IMR-90 (cell line): Measurements from ENCODE around the gene SNTG2. TPM values are rescaled to one million over a fixed set of nuclear protein-coding genes. Genes with fewer than 3 reads are reported as not detected.

Source experiments
- ATAC-seq: fragments of 200-7000 bp; cut with Tn5 transposase; 2 replicates; pipeline ENCODE4 v1.9.1; 2020; ENCODE audit warnings: low read depth, mild to moderate bottlenecking, moderate library complexity
- BruUV-seq: library from RNA; stranded (reverse); fragments of 400-500 nt; replicated peaks from 2 replicates; lab custom pipeline; 2021; lab: Mats Ljungman, UMichigan
- CTCF ChIA-PET: fragments of 300-600 bp; formaldehyde crosslinking; extraction: SDS; loops from one replicate; lab custom pipeline; 2021; ENCODE audit warnings: antibody characterized with exemption; lab: Yijun Ruan, JAX
- POLR2A ChIA-PET: fragments of 300-600 bp; sonication (Branson Sonifier 250); formaldehyde crosslinking; loops from one replicate; lab custom pipeline; 2022; ENCODE audit warnings: antibody characterized with exemption; ENCODE audit not compliant: unreplicated experiment; lab: Charles Lee
- DNase-seq: peaks from one replicate; pipeline ENCODE4 v3.0.0; 2013
- H2AFZ ChIP-seq: replicated peaks from 2 replicates; pipeline ENCODE3; 2013; ENCODE audit warnings: low read length, mild to moderate bottlenecking; ENCODE audit not compliant: poor library complexity
- H2AK5ac ChIP-seq: 2 replicates; pipeline ENCODE4 v1.6.1; 2013; ENCODE audit warnings: low read depth, low read length, inconsistent platforms
- H2AK9ac ChIP-seq: replicated peaks from 2 replicates; pipeline ENCODE3; 2013; ENCODE audit warnings: mild to moderate bottlenecking, low read depth, low read length, moderate library complexity; ENCODE audit not compliant: poor library complexity
- H2BK120ac ChIP-seq: 2 replicates; pipeline ENCODE4 v1.6.1; 2013; ENCODE audit warnings: low read depth, low read length, inconsistent platforms
- H2BK15ac ChIP-seq: 3 replicates; pipeline ENCODE4 v1.6.1; 2013; ENCODE audit warnings: low read depth, low read length, inconsistent platforms
- H2BK20ac ChIP-seq: 2 replicates; pipeline ENCODE4 v1.6.1; 2013; ENCODE audit warnings: low read depth, mild to moderate bottlenecking, inconsistent platforms, low read length, moderate library complexity
- H2BK5ac ChIP-seq: 2 replicates; pipeline ENCODE4 v1.6.1; 2013; ENCODE audit warnings: mild to moderate bottlenecking, low read depth, low read length, inconsistent platforms; ENCODE audit not compliant: poor library complexity, severe bottlenecking
- H3K14ac ChIP-seq: replicated peaks from 2 replicates; pipeline ENCODE4 v1.6.1; 2013; ENCODE audit warnings: low read depth, low read length, inconsistent platforms
- H3K18ac ChIP-seq: 2 replicates; pipeline ENCODE4 v1.6.1; 2013; ENCODE audit warnings: low read depth, low read length, control low read depth
- H3K23ac ChIP-seq: 2 replicates; pipeline ENCODE4 v1.6.1; 2013; ENCODE audit warnings: low read depth, low read length, inconsistent platforms
- H3K27ac ChIP-seq: 2 replicates; pipeline ENCODE4 v1.5.1; 2013; ENCODE audit warnings: mild to moderate bottlenecking, control low read depth, low read length; ENCODE audit not compliant: insufficient read depth
- H3K27me3 ChIP-seq: 2 replicates; pipeline ENCODE4 v1.6.1; 2013; ENCODE audit warnings: low read length; ENCODE audit not compliant: control insufficient read depth, insufficient read depth
- H3K36me3 ChIP-seq: 2 replicates; pipeline ENCODE4 v1.6.1; 2013; ENCODE audit warnings: low read length, mixed read lengths; ENCODE audit not compliant: control insufficient read depth, insufficient read depth
- H3K4ac ChIP-seq: 2 replicates; pipeline ENCODE4 v1.6.1; 2013; ENCODE audit warnings: low read depth, low read length, inconsistent platforms
- H3K4me1 ChIP-seq: 2 replicates; pipeline ENCODE4 v1.6.1; 2013; ENCODE audit warnings: low read length, mixed read lengths; ENCODE audit not compliant: control insufficient read depth, insufficient read depth
- H3K4me2 ChIP-seq: 2 replicates; pipeline ENCODE4 v1.6.1; 2013; ENCODE audit warnings: low read depth, mild to moderate bottlenecking, control low read depth, low read length, moderate library complexity
- H3K4me3 ChIP-seq: 2 replicates; pipeline ENCODE4 v1.5.1; 2013; ENCODE audit warnings: low read depth, mild to moderate bottlenecking, control low read depth, low read length, moderate library complexity; ENCODE audit not compliant: insufficient read depth
- H3K56ac ChIP-seq: 2 replicates; pipeline ENCODE4 v1.6.1; 2013; ENCODE audit warnings: low read length, inconsistent platforms; ENCODE audit not compliant: insufficient read depth; ENCODE audit errors: extremely low read depth
- H3K79me1 ChIP-seq, 2 experiments: 2 replicates each; pipeline ENCODE4 v1.6.1; 2013; ENCODE audit warnings: low read length in 2 of 2, inconsistent platforms in 1 of 2, low read depth in 1 of 2
- H3K9ac ChIP-seq: 2 replicates; pipeline ENCODE4 v1.6.1; 2013; ENCODE audit warnings: low read depth, low read length, control low read depth
- H3K9me1 ChIP-seq: 2 replicates; pipeline ENCODE4 v1.6.1; 2013; ENCODE audit warnings: low read length, inconsistent platforms; ENCODE audit not compliant: insufficient read depth
- H3K9me3 ChIP-seq: 2 replicates; pipeline ENCODE4 v1.6.1; 2013; ENCODE audit warnings: low read length; ENCODE audit not compliant: control insufficient read depth, insufficient read depth
- H4K20me1 ChIP-seq: 2 replicates; pipeline ENCODE4 v1.6.1; 2013; ENCODE audit warnings: low read length, inconsistent platforms; ENCODE audit not compliant: insufficient read depth
- H4K5ac ChIP-seq: 2 replicates; pipeline ENCODE4 v1.6.1; 2013; ENCODE audit warnings: mild to moderate bottlenecking, low read depth, low read length, control low read depth
- H4K8ac ChIP-seq, 2 experiments: 2 replicates each; pipeline ENCODE4 v1.6.1; 2013; ENCODE audit warnings: low read depth in 2 of 2, low read length in 2 of 2, control low read depth in 1 of 2, inconsistent platforms in 1 of 2
- H4K91ac ChIP-seq: 2 replicates; pipeline ENCODE4 v1.6.1; 2013; ENCODE audit warnings: low read depth, low read length, inconsistent platforms; ENCODE audit not compliant: insufficient read depth
- CEBPB ChIP-seq: IDR thresholded peaks from 2 replicates; pipeline ENCODE4 v1.6.1; 2012; ENCODE audit warnings: low read depth, low read length, improper control_type of control experiment
- FOS ChIP-seq: fragments of 150-350 bp; IDR thresholded peaks from 2 replicates; pipeline ENCODE4 v1.6.1; 2016; ENCODE audit warnings: low read depth, low read length
- MAZ ChIP-seq: IDR thresholded peaks from 2 replicates; pipeline ENCODE4 v1.6.1; 2012; ENCODE audit warnings: low read depth, mild to moderate bottlenecking, low read length, improper control_type of control experiment, moderate library complexity, borderline replicate concordance
- NFE2L2 ChIP-seq: fragments of 150-350 bp; IDR thresholded peaks from 2 replicates; pipeline ENCODE4 v1.6.1; 2016; ENCODE audit warnings: low read depth, mild to moderate bottlenecking, low read length
- RCOR1 ChIP-seq: IDR thresholded peaks from 2 replicates; pipeline ENCODE4 v1.6.1; 2012; ENCODE audit warnings: mild to moderate bottlenecking, low read length, improper control_type of control experiment; ENCODE audit not compliant: insufficient replicate concordance
- WGBS, 2 experiments: methylation state at CpG; one replicate each; pipeline versions ENCODE4 v1.1.5 to v1.1.7; 2013; ENCODE audit warnings: missing lambda C conversion rate in 2 of 2; ENCODE audit not compliant: insufficient read length in 1 of 2; ENCODE audit errors: extremely low coverage in 2 of 2; 5-methylcytosine and 5-hydroxymethylcytosine counted together
- dilution Hi-C: fragments of 300-500 bp; cut with HindIII; formaldehyde crosslinking; loops from one replicate; pipeline ENCODE4 v1.14.3; 2018; ENCODE audit warnings: low sequenced_read_pairs; ENCODE audit not compliant: unreplicated experiment
- in situ Hi-C: fragments of 300-500 bp; cut with MboI; formaldehyde crosslinking; loops from 3 replicates; pipeline ENCODE4 v1.14.3; 2019; ENCODE audit warnings: low sequenced_read_pairs, inconsistent platforms, mixed read lengths
- intact Hi-C: fragments of 100-400 bp; cut with micrococcal nuclease; formaldehyde crosslinking; loops from 2 replicates; pipeline ENCODE4 v1.10.0; 2022
- polyA plus RNA-seq, 3 experiments: library from polyadenylated mRNA; depleted of rRNA; stranded (reverse); fragments of >200 nt; gene quantifications; 2 replicates each; pipeline ENCODE4 v1.2.3, GENCODE V29; 2012; ENCODE audit warnings: low replicate concordance in 1 of 3
- total RNA-seq: library from RNA; depleted of rRNA; stranded (reverse); fragments of >200 nt; gene quantifications from 2 replicates; pipeline ENCODE4 v1.2.3, GENCODE V29; 2012
- TF ChIP-seq, protein P1 (sequence below): fragments of 150-350 bp; IDR thresholded peaks from 2 replicates; pipeline ENCODE4 v1.6.1; 2016; ENCODE audit warnings: low read depth, mild to moderate bottlenecking, low read length, moderate library complexity, borderline replicate concordance

The SNTG2 gene
- total and polyA plus RNA-seq, 2 of the 4 experiments (the other 2 are of a cell fraction), result under 0.01 to 0.17 TPM

DNA sequence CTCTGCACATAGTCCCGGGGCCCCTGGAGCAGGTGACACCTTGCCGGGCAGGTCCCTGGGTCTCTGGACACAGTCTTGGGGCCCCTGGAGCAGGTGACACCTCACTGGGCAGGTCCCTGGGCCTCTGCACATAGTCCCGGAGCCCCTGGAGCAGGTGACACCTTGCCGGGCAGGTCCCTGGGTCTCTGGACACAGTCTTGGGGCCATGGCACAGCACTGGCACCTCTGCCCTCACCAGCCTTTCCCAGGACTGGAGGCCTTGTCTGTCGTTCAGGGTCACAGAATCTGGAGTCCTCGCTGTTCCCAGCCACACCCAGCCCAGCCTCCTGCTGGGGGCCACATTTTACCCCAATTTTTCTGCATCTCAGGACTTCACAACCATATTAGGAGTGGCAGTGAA lies 464.9 kb downstream of the SNTG2 start:
- BruUV-seq, result no TSS peak
- H4K5ac ChIP-seq, result no peak overlapping the region
- no peak overlapping the region for H2BK20ac ChIP-seq
- no peaks in the 10 kb centered on the region for H3K79me1 ChIP-seq
- ATAC-seq, result no peak
- no peak overlapping the region for H2BK120ac ChIP-seq
- no peak overlapping the region for H3K18ac ChIP-seq
- no peaks in the 10 kb centered on the region for H3K4me1 ChIP-seq
- no peak overlapping the region for H2BK5ac ChIP-seq
- H2BK15ac ChIP-seq, result no peak overlapping the region
- POLR2A ChIA-PET, result no interaction called here
- CTCF ChIA-PET, result no interaction called here
- 61% methylated on average over 3 of the region's 6 CpGs; no CpG with 5 or more reads in 1 of the 2 experiments for WGBS, 2 experiments
- no peaks in the 10 kb centered on the region for H3K36me3 ChIP-seq
- H3K27ac ChIP-seq, result no peak overlapping the region
- H2AFZ ChIP-seq, result no peak overlapping the region
- no peaks in the 10 kb centered on the region for H3K9me1 ChIP-seq
- H3K56ac ChIP-seq, result no peak overlapping the region
- peaks cover 28% of the 10 kb centered on the region for H3K9me3 ChIP-seq
- no peak overlapping the region for H4K91ac ChIP-seq
- no peak overlapping the region for H3K14ac ChIP-seq
- no peak overlapping the region for H3K4me3 ChIP-seq
- no peak overlapping the region for H3K4ac ChIP-seq
- dilution Hi-C loops (no loop called here), in situ Hi-C loops (no loop called here), intact Hi-C loops (no loop called here)
- H4K8ac ChIP-seq, result no peak overlapping the region
- H3K27me3 ChIP-seq, result no peaks in the 10 kb centered on the region
- H2AK5ac ChIP-seq, result no peak overlapping the region
- H3K23ac ChIP-seq, result no peak overlapping the region
- TF ChIP-seq NFE2L2 (no peak), CEBPB (no peak), MAZ (no peak), FOS (no peak), RCOR1 (no peak)
- TF ChIP-seq, protein P1, sequence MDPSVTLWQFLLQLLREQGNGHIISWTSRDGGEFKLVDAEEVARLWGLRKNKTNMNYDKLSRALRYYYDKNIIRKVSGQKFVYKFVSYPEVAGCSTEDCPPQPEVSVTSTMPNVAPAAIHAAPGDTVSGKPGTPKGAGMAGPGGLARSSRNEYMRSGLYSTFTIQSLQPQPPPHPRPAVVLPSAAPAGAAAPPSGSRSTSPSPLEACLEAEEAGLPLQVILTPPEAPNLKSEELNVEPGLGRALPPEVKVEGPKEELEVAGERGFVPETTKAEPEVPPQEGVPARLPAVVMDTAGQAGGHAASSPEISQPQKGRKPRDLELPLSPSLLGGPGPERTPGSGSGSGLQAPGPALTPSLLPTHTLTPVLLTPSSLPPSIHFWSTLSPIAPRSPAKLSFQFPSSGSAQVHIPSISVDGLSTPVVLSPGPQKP, result no peak
- no peaks in the 10 kb centered on the region for H4K20me1 ChIP-seq
- no peak overlapping the region for H2AK9ac ChIP-seq
- H3K9ac ChIP-seq, result no peak overlapping the region
- no peak overlapping the region for H3K4me2 ChIP-seq
- DNase-seq, result no peak
